GM18505 (cell line): ENCODE data around the gene FOXRED1.

ENCODE experiments used
- ATAC-seq: cut with Tn5 transposase; IDR thresholded peaks from one replicate; pipeline ENCODE4 v1.9.1; 2021; ENCODE audit not compliant: unreplicated experiment
- POLR2A ChIP-seq: IDR thresholded peaks from 4 replicates; pipeline ENCODE4 v1.6.1; 2011; ENCODE audit warnings: borderline replicate concordance; ENCODE audit not compliant: insufficient read depth, insufficient read length; ENCODE audit errors: extremely low read depth

The FOXRED1 gene

DNA sequence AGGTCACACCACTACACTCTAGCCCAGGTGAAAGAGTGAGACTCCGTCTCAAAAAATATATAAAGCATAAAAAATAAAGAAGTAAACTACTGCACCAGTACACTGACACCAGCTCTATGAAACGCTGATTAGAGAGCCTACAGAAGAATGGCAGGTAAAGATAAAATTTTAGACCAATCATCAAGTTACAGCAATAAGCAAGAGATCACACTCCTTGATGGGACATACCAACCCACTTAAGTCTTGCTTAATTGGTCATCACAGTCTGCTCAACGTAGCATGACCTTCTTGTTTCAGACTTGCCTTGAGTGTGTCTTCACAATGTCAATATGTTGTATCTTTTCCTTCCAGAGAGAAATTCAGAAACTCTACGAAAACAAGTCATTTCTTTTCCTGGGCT is 12.7 kb upstream of the FOXRED1 start:
- ATAC-seq = no peak
- no peak for TF ChIP-seq POLR2A

DNA sequence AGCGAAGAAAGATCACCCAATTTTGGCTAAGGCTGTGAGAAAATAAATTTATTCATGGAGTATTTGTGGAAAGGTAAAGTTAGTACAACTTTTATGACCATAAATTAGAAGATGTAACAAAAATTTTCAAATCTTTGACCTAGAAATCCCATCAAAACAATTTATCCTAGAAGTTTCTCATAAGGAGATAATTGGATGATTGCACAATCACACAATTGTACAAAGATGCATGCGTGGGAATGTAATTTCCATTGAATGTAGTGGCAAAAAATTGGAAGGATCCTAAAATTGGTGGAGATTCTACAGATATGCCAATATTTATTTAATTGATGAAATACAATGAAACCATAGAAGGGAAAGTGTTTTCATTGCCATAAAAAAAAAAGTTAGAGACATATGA is 11.8 kb upstream of the FOXRED1 start:
- no peak for TF ChIP-seq POLR2A
- no peak for ATAC-seq

DNA sequence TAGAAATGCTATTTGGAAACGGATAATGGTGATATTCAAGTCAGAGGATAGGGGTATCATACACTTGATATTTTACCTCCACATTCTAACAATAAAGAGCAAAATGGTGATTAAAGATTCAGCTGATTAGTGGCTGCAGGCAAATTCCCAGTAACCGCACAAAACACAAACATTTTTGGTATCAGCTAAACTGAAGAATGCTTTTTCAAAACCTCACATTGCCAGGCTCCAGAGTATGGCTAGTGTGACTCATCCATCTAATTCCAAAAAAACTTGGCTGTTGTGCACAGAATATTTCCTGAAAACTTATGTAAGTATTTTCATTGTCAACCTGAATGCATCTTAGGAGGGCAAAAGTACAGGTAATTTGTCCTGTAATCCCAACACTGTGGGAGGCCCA is 11.2 kb upstream of the FOXRED1 start:
- no peak for ATAC-seq
- TF ChIP-seq POLR2A = no peak

GRCh38 chr11:126262216-126262615 is 6.7 kb upstream of the FOXRED1 start:
- ATAC-seq = no peak
- peak; percentile 33 for TF ChIP-seq POLR2A

- ATAC-seq = no peak
- peak; percentile 14 for TF ChIP-seq POLR2A
These were observed 5.5 kb upstream of the FOXRED1 start for GRCh38 chr11:126263489-126263888.

GRCh38 chr11:126265811-126266210 is 3.1 kb upstream of the FOXRED1 start:
- peak; percentile 36 for TF ChIP-seq POLR2A
- ATAC-seq = no peak

GRCh38 chr11:126267650-126268049 is 1.3 kb upstream of the FOXRED1 start:
- TF ChIP-seq POLR2A = no peak
- no peak for ATAC-seq

GRCh38 chr11:126268361-126268707 is 620 bp upstream of the FOXRED1 start:
- ATAC-seq = peak; percentile 2
- no peak for TF ChIP-seq POLR2A

DNA sequence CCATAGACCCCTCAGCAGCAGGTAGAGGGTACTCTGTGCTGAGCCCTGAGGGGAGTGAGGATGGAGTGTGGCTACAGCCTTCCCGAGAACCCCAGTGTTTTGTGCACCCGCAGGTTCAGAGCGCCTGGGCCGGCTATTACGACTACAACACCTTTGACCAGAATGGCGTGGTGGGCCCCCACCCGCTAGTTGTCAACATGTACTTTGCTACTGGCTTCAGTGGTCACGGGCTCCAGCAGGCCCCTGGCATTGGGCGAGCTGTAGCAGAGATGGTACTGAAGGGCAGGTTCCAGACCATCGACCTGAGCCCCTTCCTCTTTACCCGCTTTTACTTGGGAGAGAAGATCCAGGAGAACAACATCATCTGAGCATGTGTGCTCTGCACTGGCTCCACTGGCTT is 8.4 kb downstream of the FOXRED1 start:
- no peak for TF ChIP-seq POLR2A
- ATAC-seq = no peak

GRCh38 chr11:126277780-126278179 is 8.8 kb downstream of the FOXRED1 start:
- ATAC-seq = no peak
- no peak for TF ChIP-seq POLR2A

GRCh38 chr11:126279191-126279590 is 10.2 kb downstream of the FOXRED1 start:
- TF ChIP-seq POLR2A = no peak
- ATAC-seq = no peak

DNA sequence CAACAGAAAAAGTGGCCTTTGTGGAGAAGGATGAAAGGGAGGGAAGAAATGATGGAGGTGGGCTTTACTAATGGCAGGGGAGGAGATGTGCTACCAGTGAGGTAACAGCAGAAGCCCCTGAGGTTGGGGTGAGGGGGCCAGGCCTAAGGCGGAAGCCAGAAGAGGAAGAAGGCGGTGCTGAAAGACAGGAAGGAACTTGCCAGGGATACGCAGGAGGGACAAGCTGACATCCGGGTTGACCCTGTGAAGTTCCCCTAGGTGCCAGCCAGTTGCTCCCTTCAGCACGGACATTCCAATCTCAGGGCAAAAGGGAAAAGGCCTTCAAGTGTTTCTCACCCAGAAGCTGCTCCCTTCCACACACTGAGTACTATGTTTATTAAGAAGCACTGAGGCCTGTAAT is 11.6 kb downstream of the FOXRED1 start:
- ATAC-seq = no peak
- TF ChIP-seq POLR2A = no peak

- TF ChIP-seq POLR2A = no peak
- no peak for ATAC-seq
These were observed 12.3 kb downstream of the FOXRED1 start for GRCh38 chr11:126281245-126281644.

DNA sequence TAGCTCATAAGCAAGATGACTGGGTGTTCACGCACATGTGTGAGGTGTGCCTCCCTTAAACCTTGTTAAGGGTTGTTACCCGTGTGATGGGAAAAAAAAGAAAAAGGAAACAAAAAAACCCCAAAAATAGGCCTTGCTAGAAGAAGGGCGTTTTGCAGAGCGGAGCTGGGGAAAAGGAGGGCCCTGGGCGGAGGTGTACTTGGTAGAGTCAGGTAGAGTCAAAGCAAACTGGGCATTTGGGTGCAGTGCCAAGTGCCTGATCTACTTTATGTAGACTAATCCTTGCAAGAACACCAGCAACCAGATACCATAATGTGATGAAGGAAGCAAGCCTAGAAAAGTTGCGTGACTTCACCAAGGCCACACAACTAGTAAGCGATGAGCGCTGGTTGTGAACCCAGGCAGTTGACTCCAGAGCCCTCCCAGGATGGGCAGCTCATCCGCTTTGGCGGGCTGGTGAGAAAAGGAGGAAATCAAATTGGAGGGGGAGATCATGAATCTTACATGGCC is 12.8 kb downstream of the FOXRED1 start:
- ATAC-seq = no peak
- TF ChIP-seq POLR2A = no peak

DNA sequence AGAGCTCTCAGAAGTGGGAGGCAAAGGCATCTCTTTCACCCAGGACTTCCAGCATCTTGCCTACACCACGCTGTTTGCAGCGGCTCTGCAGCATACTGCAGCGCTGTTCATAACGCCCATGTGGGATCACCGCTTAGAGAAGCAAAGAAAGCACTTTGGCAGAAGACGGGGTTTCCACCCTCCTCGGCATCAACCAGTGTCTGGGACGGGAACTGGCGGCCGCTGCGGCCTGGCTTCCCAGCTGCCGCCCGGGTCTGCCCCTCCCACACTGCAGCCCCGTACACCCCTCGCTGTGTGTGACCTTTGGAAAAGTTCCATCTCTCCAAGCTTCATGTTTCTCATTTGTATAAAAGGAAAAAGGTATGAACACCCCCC is 13.4 kb downstream of the FOXRED1 start:
- no peak for TF ChIP-seq POLR2A
- ATAC-seq = no peak
